Endothelial cell (in vitro differentiated cells): ENCODE results near the gene KLF13. TPM values are rescaled to one million over a fixed set of nuclear protein-coding genes. Genes with fewer than 3 reads are reported as not detected.

Source experiments
- DNase-seq: peaks from one replicate; pipeline ENCODE4 v3.0.0; 2021; ENCODE audit warnings: low spot score
- H3K27ac Mint-ChIP-seq: one replicate; pipeline ENCODE4 v1.8.0; 2021; ENCODE audit warnings: mixed read lengths, inconsistent platforms; ENCODE audit not compliant: unreplicated experiment
- H3K27me3 Mint-ChIP-seq: one replicate; pipeline ENCODE4 v1.8.0; 2021; ENCODE audit warnings: mild to moderate bottlenecking, moderate library complexity, mixed read lengths, inconsistent platforms; ENCODE audit not compliant: unreplicated experiment
- H3K36me3 Mint-ChIP-seq: one replicate; pipeline ENCODE4 v1.8.0; 2021; ENCODE audit warnings: mild to moderate bottlenecking, low read depth, mixed read lengths, inconsistent platforms; ENCODE audit not compliant: unreplicated experiment
- H3K4me1 Mint-ChIP-seq: one replicate; pipeline ENCODE4 v1.8.0; 2021; ENCODE audit warnings: mild to moderate bottlenecking, mixed read lengths, inconsistent platforms; ENCODE audit not compliant: unreplicated experiment
- H3K4me3 Mint-ChIP-seq: one replicate; pipeline ENCODE4 v1.8.0; 2021; ENCODE audit warnings: mild to moderate bottlenecking, mixed read lengths, inconsistent platforms; ENCODE audit not compliant: unreplicated experiment
- H3K9me3 Mint-ChIP-seq: one replicate; pipeline ENCODE4 v1.8.0; 2021; ENCODE audit warnings: mixed read lengths, inconsistent platforms; ENCODE audit not compliant: unreplicated experiment
- CTCF ChIP-seq: fragments of 200-600 bp; sonication (generic); IDR thresholded peaks from one replicate; pipeline ENCODE4 v1.5.0; 2021; ENCODE audit warnings: antibody characterized with exemption; ENCODE audit not compliant: unreplicated experiment
- total RNA-seq: library from RNA; stranded (reverse); fragmentation: NEBNext Ultra II Directional; extraction: Animal tissue kit (Norgen Biotek cat#: 25700); gene quantifications from one replicate; pipeline ENCODE4 v1.2.1, GENCODE V29; 2021; ENCODE audit not compliant: unreplicated experiment

The KLF13 gene
- total RNA-seq, 1 donor from 2014 or later, result 45.1 TPM

DNA sequence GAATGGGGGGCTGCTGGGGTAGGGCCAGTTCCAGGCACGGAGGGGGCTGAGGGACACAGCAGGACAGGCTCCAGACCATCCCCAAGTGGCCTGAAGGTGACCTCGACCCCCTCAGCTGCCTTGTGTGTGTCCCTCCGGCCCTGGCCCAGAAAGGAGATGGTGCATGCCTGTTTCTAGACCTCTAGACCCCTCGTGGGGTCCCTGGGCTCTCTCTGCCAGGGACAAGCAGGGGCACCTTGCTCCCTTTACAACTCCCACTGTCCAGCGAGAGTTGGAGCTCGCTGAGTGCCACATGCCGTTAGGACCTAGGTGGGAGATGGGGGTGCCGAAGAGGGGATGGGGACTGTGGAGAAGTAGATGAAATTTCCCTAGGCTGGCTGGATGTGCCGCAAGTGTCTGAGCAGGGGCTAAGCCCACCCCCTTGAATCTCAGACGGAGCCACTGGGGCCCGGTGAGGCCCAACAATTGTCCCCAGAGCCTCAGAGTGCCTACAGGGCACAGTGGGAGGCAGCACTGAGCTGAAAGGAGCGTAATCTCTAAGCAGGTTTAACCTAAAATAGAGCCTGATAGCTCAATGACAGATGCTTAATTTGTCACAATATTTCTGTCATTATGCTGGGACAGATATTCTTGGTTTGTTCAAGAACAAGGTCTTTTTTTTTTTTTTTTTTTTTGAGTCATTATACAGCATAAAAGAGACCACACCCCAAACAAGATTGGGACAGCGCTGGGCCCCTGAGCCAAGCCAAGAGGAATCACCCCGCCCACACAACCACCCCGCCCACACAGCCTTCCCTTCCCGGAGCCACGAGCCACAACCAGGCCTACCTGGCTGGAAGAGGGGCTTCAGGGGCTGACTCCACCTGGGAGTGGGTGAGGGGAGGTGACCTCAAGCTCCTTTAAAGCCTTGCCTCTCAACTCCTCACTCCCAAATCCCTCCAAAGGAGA lies 23.6 kb upstream of the KLF13 start:
- Mint-ChIP-seq H3K4me1 (peaks cover 5% of the 10 kb centered on the region), H3K4me3 (no peak overlapping the region), H3K27me3 (peaks cover 13% of the 10 kb centered on the region), H3K9me3 (no peaks in the 10 kb centered on the region), H3K27ac (no peak overlapping the region), H3K36me3 (no peaks in the 10 kb centered on the region)
- TF ChIP-seq CTCF, result no peak
- DNase-seq, result no peak

GRCh38 chr15:31303726-31304648 lies 22.6 kb upstream of the KLF13 start:
- no peaks in the 10 kb centered on the region for H3K9me3 Mint-ChIP-seq
- peaks cover 16% of the 10 kb centered on the region for H3K27me3 Mint-ChIP-seq
- H3K4me3 Mint-ChIP-seq, result no peak overlapping the region
- H3K36me3 Mint-ChIP-seq, result no peaks in the 10 kb centered on the region
- no peak for DNase-seq
- TF ChIP-seq CTCF, result no peak
- H3K27ac Mint-ChIP-seq, result no peak overlapping the region
- peaks cover 5% of the 10 kb centered on the region for H3K4me1 Mint-ChIP-seq

DNA sequence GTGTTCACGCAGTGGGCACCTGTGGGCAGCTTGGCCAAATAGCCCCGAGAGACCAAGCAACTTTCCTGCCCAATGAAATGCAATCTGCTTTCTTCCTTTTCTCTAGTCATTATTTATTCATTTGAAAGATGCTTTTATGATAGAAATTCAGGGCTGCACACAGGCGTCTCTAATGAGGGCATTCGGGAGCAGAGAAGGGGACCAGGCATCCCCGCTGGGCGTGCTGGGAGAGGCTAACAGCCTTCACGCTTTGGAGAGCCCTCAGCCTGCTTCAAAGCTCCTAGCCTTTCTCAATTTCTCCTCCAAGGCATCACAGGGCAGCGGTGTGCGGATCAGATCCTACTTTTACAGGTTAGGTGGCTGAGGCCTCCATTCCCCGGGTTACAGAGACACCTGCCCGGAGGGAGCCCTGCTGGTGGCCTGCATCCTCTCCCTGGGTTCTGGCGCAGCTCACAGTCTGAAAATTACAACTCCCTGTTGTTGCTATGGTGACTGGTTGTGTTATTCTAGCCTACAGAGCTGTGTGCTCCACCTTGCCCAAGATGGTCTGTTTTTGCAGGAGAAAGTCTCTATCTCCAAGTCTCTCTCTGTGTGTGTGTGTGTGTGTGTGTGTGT lies 21.8 kb upstream of the KLF13 start:
- no peak for TF ChIP-seq CTCF
- no peak overlapping the region for H3K27ac Mint-ChIP-seq
- no peak overlapping the region for H3K4me3 Mint-ChIP-seq
- H3K27me3 Mint-ChIP-seq, result peaks cover 18% of the 10 kb centered on the region
- H3K9me3 Mint-ChIP-seq, result no peaks in the 10 kb centered on the region
- no peaks in the 10 kb centered on the region for H3K36me3 Mint-ChIP-seq
- H3K4me1 Mint-ChIP-seq, result peaks cover 5% of the 10 kb centered on the region
- no peak for DNase-seq

DNA sequence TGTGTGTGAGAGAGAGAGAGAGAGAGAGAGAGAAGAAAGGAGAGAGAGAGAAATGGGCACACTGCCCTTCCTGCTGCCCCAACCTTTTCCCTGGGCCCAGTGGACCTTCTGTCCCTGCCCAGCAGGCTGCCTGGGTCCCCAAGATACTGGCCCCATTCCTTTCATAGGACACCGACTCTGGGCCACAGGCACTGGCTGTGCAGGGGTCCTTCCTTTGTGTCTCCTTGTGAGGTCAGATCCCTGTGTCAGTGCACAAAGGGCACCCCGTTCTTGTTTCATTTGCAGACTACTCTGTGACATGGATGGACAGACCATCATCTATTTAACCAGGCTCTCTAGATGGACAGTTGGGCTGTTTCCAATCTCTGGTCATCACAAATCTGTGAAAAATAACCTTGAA lies 21.3 kb upstream of the KLF13 start:
- peaks cover 18% of the 10 kb centered on the region for H3K27me3 Mint-ChIP-seq
- H3K9me3 Mint-ChIP-seq, result no peaks in the 10 kb centered on the region
- no peak overlapping the region for H3K27ac Mint-ChIP-seq
- no peak for DNase-seq
- no peak overlapping the region for H3K4me3 Mint-ChIP-seq
- no peak for TF ChIP-seq CTCF
- H3K36me3 Mint-ChIP-seq, result no peaks in the 10 kb centered on the region
- peaks cover 5% of the 10 kb centered on the region for H3K4me1 Mint-ChIP-seq
